ENCODE data around the gene AKNA. TPM values are rescaled to one million over a fixed set of nuclear protein-coding genes. Genes with fewer than 3 reads are reported as not detected.

AKNA gene
- total RNA-seq, 1 experiment from 2014 or later, result 7.8 TPM

GRCh38 chr9:114357911-114358328, 29.9 kb downstream of the AKNA start:
- no peak for DNase-seq (ENCODE audit: low spot score)

- no peak for DNase-seq (ENCODE audit: low spot score)
Measured at GRCh38 chr9:114357360-114357759, 30.4 kb downstream of the AKNA start.

GRCh38 chr9:114356792-114357191, 31.0 kb downstream of the AKNA start:
- DNase-seq (ENCODE audit: low spot score), result no peak

- DNase-seq (ENCODE audit: low spot score), result no peak
Measured at GRCh38 chr9:114355821-114356220, 32.0 kb downstream of the AKNA start.

- no peak for DNase-seq (ENCODE audit: low spot score)
Measured at GRCh38 chr9:114351932-114352331, 35.9 kb downstream of the AKNA start.

- DNase-seq (ENCODE audit: low spot score), result no peak
Measured at GRCh38 chr9:114350636-114351401, 37.0 kb downstream of the AKNA start.

GRCh38 chr9:114349713-114350480, 37.9 kb downstream of the AKNA start:
- DNase-seq (ENCODE audit: low spot score), result no peak

- DNase-seq (ENCODE audit: low spot score), result peak; percentile 6
Measured at GRCh38 chr9:114348906-114349482, 38.8 kb downstream of the AKNA start.

- no peak for DNase-seq (ENCODE audit: low spot score)
Measured at GRCh38 chr9:114348261-114348905, 39.4 kb downstream of the AKNA start.

- no peak for DNase-seq (ENCODE audit: low spot score)
Measured at GRCh38 chr9:114347675-114348074, 40.1 kb downstream of the AKNA start.

GRCh38 chr9:114346146-114346545, 41.6 kb downstream of the AKNA start:
- no peak for DNase-seq (ENCODE audit: low spot score)

GRCh38 chr9:114345493-114346065, 42.2 kb downstream of the AKNA start:
- no peak for DNase-seq (ENCODE audit: low spot score)

- DNase-seq (ENCODE audit: low spot score), result no peak
Measured at GRCh38 chr9:114344692-114345091, 43.1 kb downstream of the AKNA start.

GRCh38 chr9:114344188-114344566, 43.6 kb downstream of the AKNA start:
- no peak for DNase-seq (ENCODE audit: low spot score)

- no peak for DNase-seq (ENCODE audit: low spot score)
Measured at GRCh38 chr9:114343471-114344187, 44.2 kb downstream of the AKNA start.

GRCh38 chr9:114342755-114343440, 44.9 kb downstream of the AKNA start:
- no peak for DNase-seq (ENCODE audit: low spot score)

GRCh38 chr9:114341991-114342390, 45.8 kb downstream of the AKNA start:
- no peak for DNase-seq (ENCODE audit: low spot score)

GRCh38 chr9:114341152-114341830, 46.5 kb downstream of the AKNA start:
- no peak for DNase-seq (ENCODE audit: low spot score)

- peak; percentile 61 for DNase-seq (ENCODE audit: low spot score)
Measured at GRCh38 chr9:114339130-114339908, 48.5 kb downstream of the AKNA start.

Measured in HT-29 (cell line).